Stomach (tissue), 9 donors: ENCODE measurements around the gene EXO5. TPM values are rescaled to one million over a fixed set of nuclear protein-coding genes. Genes with fewer than 3 reads are reported as not detected.

Source experiments
- DNase-seq, 2 donors: peaks; one replicate each; pipeline versions ENCODE4 v3.0.0 to v3.0.0-alpha.2; 2013 to 2019
- H3K27ac ChIP-seq, 5 donors: fragments of 200-600 bp in 4 of 5; sonication (generic) in 4 of 5; one replicate each; pipeline ENCODE4 v1.5.1; 2013 to 2019; ENCODE audit warnings: mild to moderate bottlenecking in 1 of 5, moderate library complexity in 1 of 5
- H3K27me3 ChIP-seq, 3 donors: fragments of 200-600 bp; sonication (generic); one replicate each; pipeline ENCODE4 v1.5.1; 2017 to 2019; ENCODE audit warnings: mixed run types in 1 of 3
- H3K36me3 ChIP-seq, 4 donors: fragments of 200-600 bp; sonication (generic); 1 replicate in 3 of 4; 2 replicates in 1 of 4; pipeline ENCODE4 v1.5.1; 2016 to 2019
- H3K4me1 ChIP-seq, 4 donors: fragments of 200-600 bp; sonication (generic); one replicate each; pipeline ENCODE4 v1.5.1; 2016 to 2019
- H3K4me3 ChIP-seq, 4 donors: fragments of 200-600 bp; sonication (generic) in 3 of 4; one replicate each; pipeline ENCODE4 v1.5.1; 2016 to 2019; ENCODE audit warnings: mild to moderate bottlenecking in 1 of 4
- H3K9me3 ChIP-seq, 4 donors: fragments of 200-600 bp; sonication (generic); one replicate each; pipeline ENCODE4 v1.5.1; 2016 to 2019
- EP300 ChIP-seq: sonication (generic); formaldehyde crosslinking; IDR thresholded peaks from one replicate; pipeline ENCODE4 v1.6.1; 2017; ENCODE audit warnings: antibody characterized with exemption
- POLR2A ChIP-seq, 4 donors: fragments of 450-650 bp; IDR thresholded peaks; one replicate each; pipeline ENCODE4 v1.6.1; 2016; ENCODE audit warnings: antibody characterized with exemption in 4 of 4, control low read depth in 2 of 4, mild to moderate bottlenecking in 1 of 4, moderate library complexity in 1 of 4
- POLR2AphosphoS5 ChIP-seq, 3 donors: sonication (generic); formaldehyde crosslinking; IDR thresholded peaks; one replicate each; pipeline ENCODE4 v1.6.1; 2016; ENCODE audit warnings: antibody characterized with exemption in 3 of 3
- WGBS, 5 donors: extraction: QIAGEN DNeasy Blood & Tissue Kit in 3 of 5; methylation state at CpG; one replicate each; pipeline versions ENCODE4 v1.1.5 to v1.1.7; 2013 to 2018; 5-methylcytosine and 5-hydroxymethylcytosine counted together
- intact Hi-C: fragments of 100-400 bp; cut with DNase I; formaldehyde crosslinking; loops from one replicate; pipeline ENCODE4 v1.15.1; 2023; ENCODE audit warnings: low total_unique reads
- polyA plus RNA-seq, 3 donors: library from polyadenylated mRNA; stranded (reverse); fragments of 200-250 nt; gene quantifications; one replicate each; pipeline ENCODE4 v1.2.3, GENCODE V29; 2013
- small RNA-seq, 4 donors: library from RNA; depleted of rRNA; stranded (forward); fragments of <200 nt; gene quantifications; one replicate each; pipeline ENCODE3, GENCODE V24; 2016
- total RNA-seq, 5 donors: library from RNA; depleted of rRNA; stranded (reverse); fragments of >200 nt; gene quantifications; one replicate each; pipeline versions ENCODE4 v1.1.0 to v1.2.3, GENCODE V29; 2014 to 2016
- TF ChIP-seq, protein P1 (sequence below), 7 experiments: fragments of 450-650 bp in 4 of 7; fragments of 200-600 bp in 3 of 7; sonication (generic) in 3 of 7; IDR thresholded peaks; one replicate each; pipeline ENCODE4 v1.5.1; 2016 to 2019; ENCODE audit warnings: antibody characterized with exemption in 7 of 7, control low read depth in 2 of 7, mild to moderate bottlenecking in 1 of 7
- donor health status: healthy with polysubstance abuse.
- donor health status: Bipolar disorder and iron deficiency.
- donor health status: healthy.

Gene EXO5
- total and polyA plus RNA-seq, 8 donors = 0.45 to 9.0 (median 5.4) TPM

DNA sequence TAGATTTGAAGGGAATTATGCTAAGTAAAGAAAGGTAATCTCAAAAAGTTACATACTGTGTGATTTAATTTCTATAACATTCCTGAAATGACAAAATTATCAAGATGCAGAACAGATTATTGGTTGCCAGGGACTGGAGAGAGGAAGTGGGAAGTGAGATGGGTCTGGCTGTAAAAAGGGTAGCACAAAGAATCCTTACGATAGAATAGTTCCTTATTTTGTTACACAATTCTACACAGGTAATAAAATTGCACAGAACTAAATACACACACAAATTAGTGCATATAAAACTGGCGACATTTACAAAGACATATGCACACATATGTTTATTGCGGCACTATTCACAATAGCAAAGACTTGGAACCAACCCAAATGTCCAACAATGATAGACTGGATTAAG is 56.3 kb downstream of the EXO5 start:
- Histone ChIP-seq H3K27me3 (no peaks in the 10 kb centered on the region), H3K36me3 (no peaks in the 10 kb centered on the region), H3K27ac (no peak overlapping the region), H3K4me3 (no peak overlapping the region), H3K4me1 (no peaks in the 10 kb centered on the region), H3K9me3 (no peaks in the 10 kb centered on the region)
- TF ChIP-seq, protein P1, sequence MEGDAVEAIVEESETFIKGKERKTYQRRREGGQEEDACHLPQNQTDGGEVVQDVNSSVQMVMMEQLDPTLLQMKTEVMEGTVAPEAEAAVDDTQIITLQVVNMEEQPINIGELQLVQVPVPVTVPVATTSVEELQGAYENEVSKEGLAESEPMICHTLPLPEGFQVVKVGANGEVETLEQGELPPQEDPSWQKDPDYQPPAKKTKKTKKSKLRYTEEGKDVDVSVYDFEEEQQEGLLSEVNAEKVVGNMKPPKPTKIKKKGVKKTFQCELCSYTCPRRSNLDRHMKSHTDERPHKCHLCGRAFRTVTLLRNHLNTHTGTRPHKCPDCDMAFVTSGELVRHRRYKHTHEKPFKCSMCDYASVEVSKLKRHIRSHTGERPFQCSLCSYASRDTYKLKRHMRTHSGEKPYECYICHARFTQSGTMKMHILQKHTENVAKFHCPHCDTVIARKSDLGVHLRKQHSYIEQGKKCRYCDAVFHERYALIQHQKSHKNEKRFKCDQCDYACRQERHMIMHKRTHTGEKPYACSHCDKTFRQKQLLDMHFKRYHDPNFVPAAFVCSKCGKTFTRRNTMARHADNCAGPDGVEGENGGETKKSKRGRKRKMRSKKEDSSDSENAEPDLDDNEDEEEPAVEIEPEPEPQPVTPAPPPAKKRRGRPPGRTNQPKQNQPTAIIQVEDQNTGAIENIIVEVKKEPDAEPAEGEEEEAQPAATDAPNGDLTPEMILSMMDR (IDR thresholded peaks at IDR 0.05) = no peak
- TF ChIP-seq POLR2A (IDR thresholded peaks at IDR 0.05) (no peak), POLR2AphosphoS5 (IDR thresholded peaks at IDR 0.05) (no peak), EP300 (no peak)
- intact Hi-C loops = no loop called here
- 86 to 91% (median 90%) methylated on average over 3 of the region's 3 CpGs for WGBS, 5 donors
- no peak for DNase-seq

Small RNAs within 50 kb of the gene (small RNA-seq; reads per million reads assigned to genes)
- 0 reads per million in 4 donors for gene AL356379.1

Other genes with a start within 250 kb of the EXO5 start
- gene COL9A2, start 191.5 kb upstream of the EXO5 start, total RNA-seq = 10 to 100 TPM in 4 of 5 donors, 1 to 10 TPM in 1; 7.2 to 79.0 (median 30.3) TPM
- gene COL9A2, start 191.5 kb upstream of the EXO5 start, polyA plus RNA-seq = 10 to 100 TPM in 1 of 3 donors, 1 to 10 TPM in 2; 5.7 to 19.1 (median 7.5) TPM
- 10 to 100 TPM; 21.6 to 58.0 (median 35.9) TPM for gene SMAP2, start 135.0 kb upstream of the EXO5 start, total RNA-seq
- 10 to 100 TPM; 22.4 to 50.4 (median 27.8) TPM for gene SMAP2, start 135.0 kb upstream of the EXO5 start, polyA plus RNA-seq
- gene ZFP69B, start 58.3 kb upstream of the EXO5 start, total RNA-seq = 1 to 10 TPM in 1 of 5 donors, under 1 TPM in 1, not detected in 3; 0.45 to 2.0 TPM
- under 1 TPM; 0.35 to 0.92 (median 0.81) TPM for gene ZFP69B, start 58.3 kb upstream of the EXO5 start, polyA plus RNA-seq
- 10 to 100 TPM in 1 of 5 donors, 1 to 10 TPM in 4; 1.3 to 34.4 (median 3.1) TPM for gene ZFP69, start 31.5 kb upstream of the EXO5 start, total RNA-seq
- gene ZFP69, start 31.5 kb upstream of the EXO5 start, polyA plus RNA-seq = 1 to 10 TPM; 1.2 to 2.6 (median 2.3) TPM
- gene ZNF684, start 22.9 kb downstream of the EXO5 start, total RNA-seq = 10 to 100 TPM in 1 of 5 donors, 1 to 10 TPM in 3, not detected in 1; 3.9 to 15.6 (median 7.7) TPM
- gene ZNF684, start 22.9 kb downstream of the EXO5 start, polyA plus RNA-seq = 1 to 10 TPM; 2.2 to 2.7 (median 2.5) TPM
- gene RIMS3, start 156.9 kb downstream of the EXO5 start, total RNA-seq = 1 to 10 TPM in 4 of 5 donors, under 1 TPM in 1; 0.45 to 4.7 (median 3.9) TPM
- gene RIMS3, start 156.9 kb downstream of the EXO5 start, polyA plus RNA-seq = 1 to 10 TPM in 2 of 3 donors, under 1 TPM in 1; 0.63 to 2.2 (median 1.2) TPM
- gene NFYC, start 182.9 kb downstream of the EXO5 start, total RNA-seq = 10 to 100 TPM; 23.3 to 76.4 (median 53.8) TPM
- gene NFYC, start 182.9 kb downstream of the EXO5 start, polyA plus RNA-seq = 10 to 100 TPM; 33.6 to 46.6 (median 35.2) TPM